ENCODE measurements around the gene MARK3.

DNA sequence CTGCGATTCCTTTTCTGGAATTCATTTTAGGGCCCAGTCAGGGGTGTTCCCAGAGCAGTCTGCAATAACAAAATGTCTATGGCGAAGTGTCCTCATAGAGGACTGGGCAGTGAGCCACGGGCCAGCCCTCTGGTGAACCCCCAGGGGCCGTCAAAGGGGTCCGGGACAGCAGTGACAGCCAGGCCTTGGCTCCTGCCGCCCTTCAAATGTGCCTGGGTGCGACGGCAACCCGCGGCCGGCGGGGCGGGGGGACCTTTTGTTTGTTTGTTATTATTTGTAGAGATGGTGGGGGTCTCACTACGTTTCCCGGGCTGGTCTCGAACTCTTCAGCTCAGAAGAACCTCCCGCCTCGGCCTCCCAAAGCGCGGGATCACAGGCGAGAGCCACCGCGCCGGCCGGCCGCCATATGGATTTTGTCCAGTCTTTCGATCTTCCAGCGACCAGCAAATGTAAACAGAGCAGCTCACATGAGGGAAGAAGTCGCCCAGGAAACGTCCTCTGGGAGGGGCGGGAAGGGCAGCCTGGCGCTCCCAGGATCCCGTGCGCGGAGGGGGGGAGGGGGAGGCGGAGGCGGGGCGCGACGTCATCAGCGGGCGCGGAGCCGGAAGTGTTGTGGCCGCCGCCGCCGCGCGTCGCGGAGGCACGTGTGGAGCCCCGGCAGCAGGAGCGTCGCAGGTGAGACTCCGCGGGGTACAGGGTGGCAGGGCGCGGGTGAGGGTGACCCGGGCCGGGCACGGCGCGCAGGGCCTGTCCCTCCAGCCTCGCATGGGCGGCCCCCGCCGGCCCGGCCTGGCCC is 143.6 kb downstream of the MARK3 start, which contains the start of gene TRMT61A:
- TF ChIP-seq ZFP36 (IDR thresholded peaks at IDR 0.05; ENCODE audit: borderline replicate concordance, low read depth, low read length, partially characterized antibody) (no peak), ZKSCAN5 (CRISPR knock-in tag; IDR thresholded peaks at IDR 0.05) (no peak), NR2F1 (CRISPR knock-in tag; IDR thresholded peaks at IDR 0.05) (no peak), GATA4 (IDR thresholded peaks at IDR 0.05; ENCODE audit: borderline replicate concordance, low read depth) (peak; percentile 29; the same call in 1 of the 2 replicates), NFE2L1 (CRISPR knock-in tag; IDR thresholded peaks at IDR 0.05; ENCODE audit: borderline replicate concordance) (no peak), ZKSCAN1 (IDR thresholded peaks at IDR 0.05; ENCODE audit: low read length) (no peak), ZNF878 (CRISPR knock-in tag; IDR thresholded peaks at IDR 0.05) (no peak), MTF1 (CRISPR knock-in tag; IDR thresholded peaks at IDR 0.05) (0 out of 2 replicates have a peak, but pooled peaks have one; percentile 7)
- TF ChIP-seq, protein P1, sequence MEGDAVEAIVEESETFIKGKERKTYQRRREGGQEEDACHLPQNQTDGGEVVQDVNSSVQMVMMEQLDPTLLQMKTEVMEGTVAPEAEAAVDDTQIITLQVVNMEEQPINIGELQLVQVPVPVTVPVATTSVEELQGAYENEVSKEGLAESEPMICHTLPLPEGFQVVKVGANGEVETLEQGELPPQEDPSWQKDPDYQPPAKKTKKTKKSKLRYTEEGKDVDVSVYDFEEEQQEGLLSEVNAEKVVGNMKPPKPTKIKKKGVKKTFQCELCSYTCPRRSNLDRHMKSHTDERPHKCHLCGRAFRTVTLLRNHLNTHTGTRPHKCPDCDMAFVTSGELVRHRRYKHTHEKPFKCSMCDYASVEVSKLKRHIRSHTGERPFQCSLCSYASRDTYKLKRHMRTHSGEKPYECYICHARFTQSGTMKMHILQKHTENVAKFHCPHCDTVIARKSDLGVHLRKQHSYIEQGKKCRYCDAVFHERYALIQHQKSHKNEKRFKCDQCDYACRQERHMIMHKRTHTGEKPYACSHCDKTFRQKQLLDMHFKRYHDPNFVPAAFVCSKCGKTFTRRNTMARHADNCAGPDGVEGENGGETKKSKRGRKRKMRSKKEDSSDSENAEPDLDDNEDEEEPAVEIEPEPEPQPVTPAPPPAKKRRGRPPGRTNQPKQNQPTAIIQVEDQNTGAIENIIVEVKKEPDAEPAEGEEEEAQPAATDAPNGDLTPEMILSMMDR (CRISPR knock-in tag; IDR thresholded peaks at IDR 0.05): no peak
- TF ChIP-seq, protein P2, sequence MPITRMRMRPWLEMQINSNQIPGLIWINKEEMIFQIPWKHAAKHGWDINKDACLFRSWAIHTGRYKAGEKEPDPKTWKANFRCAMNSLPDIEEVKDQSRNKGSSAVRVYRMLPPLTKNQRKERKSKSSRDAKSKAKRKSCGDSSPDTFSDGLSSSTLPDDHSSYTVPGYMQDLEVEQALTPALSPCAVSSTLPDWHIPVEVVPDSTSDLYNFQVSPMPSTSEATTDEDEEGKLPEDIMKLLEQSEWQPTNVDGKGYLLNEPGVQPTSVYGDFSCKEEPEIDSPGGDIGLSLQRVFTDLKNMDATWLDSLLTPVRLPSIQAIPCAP (CRISPR knock-in tag; IDR thresholded peaks at IDR 0.05; ENCODE audit: low read depth): no peak
- TF ChIP-seq, protein P3, sequence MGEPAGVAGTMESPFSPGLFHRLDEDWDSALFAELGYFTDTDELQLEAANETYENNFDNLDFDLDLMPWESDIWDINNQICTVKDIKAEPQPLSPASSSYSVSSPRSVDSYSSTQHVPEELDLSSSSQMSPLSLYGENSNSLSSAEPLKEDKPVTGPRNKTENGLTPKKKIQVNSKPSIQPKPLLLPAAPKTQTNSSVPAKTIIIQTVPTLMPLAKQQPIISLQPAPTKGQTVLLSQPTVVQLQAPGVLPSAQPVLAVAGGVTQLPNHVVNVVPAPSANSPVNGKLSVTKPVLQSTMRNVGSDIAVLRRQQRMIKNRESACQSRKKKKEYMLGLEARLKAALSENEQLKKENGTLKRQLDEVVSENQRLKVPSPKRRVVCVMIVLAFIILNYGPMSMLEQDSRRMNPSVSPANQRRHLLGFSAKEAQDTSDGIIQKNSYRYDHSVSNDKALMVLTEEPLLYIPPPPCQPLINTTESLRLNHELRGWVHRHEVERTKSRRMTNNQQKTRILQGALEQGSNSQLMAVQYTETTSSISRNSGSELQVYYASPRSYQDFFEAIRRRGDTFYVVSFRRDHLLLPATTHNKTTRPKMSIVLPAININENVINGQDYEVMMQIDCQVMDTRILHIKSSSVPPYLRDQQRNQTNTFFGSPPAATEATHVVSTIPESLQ (CRISPR knock-in tag; conservative IDR thresholded peaks at IDR 0.05): no peak
